ENCODE measurements around the gene PRELID3B. TPM values are rescaled to one million over a fixed set of nuclear protein-coding genes. Genes with fewer than 3 reads are reported as not detected.

PRELID3B gene
- total and polyA plus RNA-seq, 2 of the 13 experiments (the other 11 are each of a cell fraction or from before 2014, with no cell fraction given): 23.3 to 42.6 TPM

- H3K4me1 ChIP-seq (ENCODE audit: insufficient read depth, low read length): peaks cover 64% of the 10 kb centered on the region
- H3K27ac ChIP-seq (ENCODE audit: extremely low read length, insufficient read depth, low read length): no peak overlapping the region
- intact Hi-C loops (cut with micrococcal nuclease; ENCODE audit: unreplicated experiment) (no loop called here), in situ Hi-C loops (cut with HindIII; ENCODE audit: extremely low pct_ligation_motif_present, low pct_unique_long_range_greater_than_20kb) (no loop called here)
- H3K79me2 ChIP-seq (ENCODE audit: insufficient read depth, low read length): peaks cover 70% of the 10 kb centered on the region
- 98% methylated on average over 5 of the region's 5 CpGs for WGBS (ENCODE audit: low lambda C conversion rate)
- DNase-seq (ENCODE audit: low spot score): no peak
- H3K9me3 ChIP-seq (ENCODE audit: low read length): no peaks in the 10 kb centered on the region
- H4K20me1 ChIP-seq (ENCODE audit: insufficient read depth, low read length): peaks cover 15% of the 10 kb centered on the region; the same call in 1 of the 2 replicates
- no peaks in the 10 kb centered on the region; a peak in 1 of 5 replicates for H3K27me3 ChIP-seq (ENCODE audit: control insufficient read depth in 1 of 2, insufficient read depth in 2 of 2, low read length in 2 of 2)
- peaks cover 32 to 71% of the 10 kb centered on the region in 2 experiments for H3K36me3 ChIP-seq (replicated peaks in 1 of 2; ENCODE audit: control insufficient read depth in 1 of 2, insufficient read depth in 2 of 2, low read length in 2 of 2)
- BruUV-seq (replicated peaks): no TSS peak
- H3K4me3 ChIP-seq (replicated peaks in 1 of 3; ENCODE audit: insufficient read depth in 1 of 3, low read depth in 2 of 3, low read length in 3 of 3): no peak overlapping the region
- POLR2A ChIA-PET: interaction anchor here (1.0 to 1.6 kb wide), 2 partner anchors 11 to 46 kb away, joined by 3 to 4 read pairs; partner anchors contain the start of gene NELFCD
- 0 out of 2 replicates have a peak overlapping the region, but pooled peaks have one; percentile 97 for H3K4me2 ChIP-seq (ENCODE audit: low read depth, low read length)
- no peak overlapping the region for H2AFZ ChIP-seq (ENCODE audit: low read length)
- H3K9ac ChIP-seq (ENCODE audit: insufficient read depth, low read depth, low read length): no peak overlapping the region
- no peak for FAIRE-seq
- ATAC-seq: no peak
- CTCF ChIA-PET (ENCODE audit: low intra/inter-chr PET ratio, low total read pairs): no interaction called here
- TF ChIP-seq ARID2 (CRISPR knock-in tag; IDR thresholded peaks at IDR 0.05; ENCODE audit: borderline replicate concordance): 0 out of 2 replicates have a peak, but pooled peaks have one; percentile 34
- TF ChIP-seq RBFOX2 (IDR thresholded peaks at IDR 0.05; ENCODE audit: low read depth, low read length): peak; percentile 60; the same call in 1 of the 2 replicates
- TF ChIP-seq PITX1 (CRISPR knock-in tag; IDR thresholded peaks at IDR 0.05): no peak
- no peak for TF ChIP-seq TCF12 (IDR thresholded peaks at IDR 0.05)
- TF ChIP-seq TCF12 (CRISPR knock-in tag; IDR thresholded peaks at IDR 0.05): no peak
- no peak for TF ChIP-seq ZNF142 (CRISPR knock-in tag; IDR thresholded peaks at IDR 0.05)
- TF ChIP-seq ARHGAP35 (CRISPR knock-in tag; IDR thresholded peaks at IDR 0.05; ENCODE audit: borderline replicate concordance): no peak
- no peak for TF ChIP-seq ZNF275 (CRISPR knock-in tag; IDR thresholded peaks at IDR 0.05; ENCODE audit: borderline replicate concordance)
- TF ChIP-seq LBX2 (CRISPR knock-in tag; IDR thresholded peaks at IDR 0.05; ENCODE audit: borderline replicate concordance): no peak
- TF ChIP-seq ELF1 (CRISPR knock-in tag; IDR thresholded peaks at IDR 0.05): 0 out of 2 replicates have a peak, but pooled peaks have one; percentile 6
- no peak for TF ChIP-seq SALL1 (CRISPR knock-in tag; IDR thresholded peaks at IDR 0.05)
- no peak for TF ChIP-seq MLLT10 (CRISPR knock-in tag; IDR thresholded peaks at IDR 0.05)
- no peak for TF ChIP-seq MATR3 (CRISPR knock-in tag; IDR thresholded peaks at IDR 0.05)
- TF ChIP-seq ZKSCAN5 (CRISPR knock-in tag; IDR thresholded peaks at IDR 0.05): no peak
- TF ChIP-seq MYPOP (CRISPR knock-in tag; IDR thresholded peaks at IDR 0.05): no peak
Observed at GRCh38 chr20:59026904-59027740, 15.5 kb downstream of the PRELID3B start.

Measured in HepG2 (cell line).